Fibroblast of lung (primary cell): ENCODE data around the gene CDH6. TPM values are rescaled to one million over a fixed set of nuclear protein-coding genes. Genes with fewer than 3 reads are reported as not detected.

Experiments used
- DNase-seq, 2 donors: peaks; one replicate each; pipeline versions ENCODE4 v3.0.0 to v3.0.0-alpha.2; 2010; ENCODE audit warnings: low read depth in 2 of 2
- H2AFZ ChIP-seq: 2 replicates; pipeline ENCODE4 v1.5.1; 2012; ENCODE audit warnings: low read length, control low read depth, inconsistent platforms
- H3K27ac ChIP-seq: 2 replicates; pipeline ENCODE4 v1.5.1; 2011; ENCODE audit warnings: low read length, control low read depth; ENCODE audit not compliant: insufficient read depth
- H3K27me3 ChIP-seq: 2 replicates; pipeline ENCODE4 v1.5.1; 2011; ENCODE audit warnings: mild to moderate bottlenecking, low read length; ENCODE audit not compliant: control insufficient read depth, insufficient read depth
- H3K36me3 ChIP-seq: 2 replicates; pipeline ENCODE4 v1.5.1; 2011; ENCODE audit warnings: low read length; ENCODE audit not compliant: control insufficient read depth, insufficient read depth
- H3K4me1 ChIP-seq: 2 replicates; pipeline ENCODE4 v1.5.1; 2011; ENCODE audit warnings: low read length; ENCODE audit not compliant: control insufficient read depth, insufficient read depth; ENCODE audit errors: extremely low read depth
- H3K4me2 ChIP-seq: 2 replicates; pipeline ENCODE4 v1.5.1; 2011; ENCODE audit warnings: low read length, control low read depth; ENCODE audit not compliant: insufficient read depth; ENCODE audit errors: extremely low read depth
- H3K4me3 ChIP-seq, 4 experiments: fragments of 200-600 bp in 1 of 4; sonication (generic) in 1 of 4; replicated peaks in 1 of 4; 2 replicates each; pipeline ENCODE4 v1.5.1; 2011 to 2016; ENCODE audit warnings: low read length in 4 of 4, low read depth in 3 of 4, mild to moderate bottlenecking in 3 of 4, control low read depth in 2 of 4, inconsistent platforms in 1 of 4, mixed read lengths in 1 of 4; ENCODE audit not compliant: insufficient read depth in 1 of 4; ENCODE audit errors: control extremely low read depth in 1 of 4
- H3K79me2 ChIP-seq: 2 replicates; pipeline ENCODE4 v1.5.1; 2012; ENCODE audit warnings: mild to moderate bottlenecking, low read length, inconsistent platforms; ENCODE audit not compliant: control insufficient read depth, insufficient read depth
- H3K9ac ChIP-seq: 2 replicates; pipeline ENCODE4 v1.5.1; 2011; ENCODE audit warnings: mild to moderate bottlenecking, low read length, control low read depth; ENCODE audit not compliant: insufficient read depth
- H3K9me3 ChIP-seq: 2 replicates; pipeline ENCODE4 v1.5.1; 2012; ENCODE audit warnings: low read depth, low read length; ENCODE audit not compliant: control insufficient read depth, insufficient read depth
- H4K20me1 ChIP-seq: 2 replicates; pipeline ENCODE4 v1.5.1; 2011; ENCODE audit warnings: low read length; ENCODE audit not compliant: control insufficient read depth, insufficient read depth; ENCODE audit errors: extremely low read depth
- EZH2 ChIP-seq: IDR thresholded peaks from 2 replicates; pipeline ENCODE4 v1.5.1; 2012; ENCODE audit warnings: low read length, control low read depth, mild to moderate bottlenecking; ENCODE audit errors: missing control alignments
- polyA plus RNA-seq, 2 donors: library from polyadenylated mRNA; depleted of rRNA in 1 of 2; stranded (reverse) in 1 of 2; unstranded in 1 of 2; fragments of >200 nt; gene quantifications; 2 replicates each; pipeline ENCODE4 v1.2.1, GENCODE V29; 2011 to 2012; ENCODE audit warnings: missing spikeins in 1 of 2
- total RNA-seq: library from RNA; depleted of rRNA; stranded (reverse); fragments of >200 nt; gene quantifications from 2 replicates; pipeline ENCODE4 v1.2.1, GENCODE V29; 2014
- TF ChIP-seq, protein P1 (sequence below), 2 donors: IDR thresholded peaks in 1 of 2; conservative IDR thresholded peaks in 1 of 2; 1 replicate in 1 of 2; 2 replicates in 1 of 2; pipeline ENCODE4 v1.5.1; 2011 to 2012; ENCODE audit warnings: low read length in 2 of 2, control low read depth in 1 of 2, inconsistent platforms in 1 of 2, low read depth in 1 of 2, mild to moderate bottlenecking in 1 of 2

CDH6 gene
- total and polyA plus RNA-seq, 2 donors (not counting 1 experiment from before 2014, with no cell fraction given): 10.4 to 18.8 TPM

DNA sequence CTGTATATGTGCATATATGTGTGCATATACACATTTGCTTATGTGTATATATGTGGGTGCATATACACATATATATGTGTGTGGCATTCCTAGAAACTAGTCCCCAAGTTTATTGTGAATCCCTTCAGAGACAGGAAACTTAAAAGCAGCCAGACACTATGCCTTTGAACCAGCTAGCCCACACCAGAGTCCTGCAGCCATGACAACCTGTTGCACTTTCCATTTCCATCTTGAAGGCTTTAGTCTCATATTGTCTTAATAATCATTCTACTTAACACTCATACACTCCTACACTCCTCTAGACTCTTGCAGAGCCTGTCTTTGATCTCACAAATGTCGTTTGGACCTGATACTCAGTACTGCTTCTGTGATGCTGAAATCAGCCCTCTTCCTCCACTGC is 34.8 kb upstream of the CDH6 start:
- Histone ChIP-seq H4K20me1 (no peaks in the 10 kb centered on the region), H3K36me3 (no peaks in the 10 kb centered on the region), H3K4me2 (no peak overlapping the region), H3K9me3 (no peaks in the 10 kb centered on the region), H3K4me3 (no peak overlapping the region), H3K9ac (no peak overlapping the region), H2AFZ (no peak overlapping the region), H3K79me2 (no peaks in the 10 kb centered on the region), H3K27ac (no peak overlapping the region), H3K27me3 (no peaks in the 10 kb centered on the region), H3K4me1 (no peaks in the 10 kb centered on the region)
- no peak for DNase-seq
- TF ChIP-seq, protein P1, sequence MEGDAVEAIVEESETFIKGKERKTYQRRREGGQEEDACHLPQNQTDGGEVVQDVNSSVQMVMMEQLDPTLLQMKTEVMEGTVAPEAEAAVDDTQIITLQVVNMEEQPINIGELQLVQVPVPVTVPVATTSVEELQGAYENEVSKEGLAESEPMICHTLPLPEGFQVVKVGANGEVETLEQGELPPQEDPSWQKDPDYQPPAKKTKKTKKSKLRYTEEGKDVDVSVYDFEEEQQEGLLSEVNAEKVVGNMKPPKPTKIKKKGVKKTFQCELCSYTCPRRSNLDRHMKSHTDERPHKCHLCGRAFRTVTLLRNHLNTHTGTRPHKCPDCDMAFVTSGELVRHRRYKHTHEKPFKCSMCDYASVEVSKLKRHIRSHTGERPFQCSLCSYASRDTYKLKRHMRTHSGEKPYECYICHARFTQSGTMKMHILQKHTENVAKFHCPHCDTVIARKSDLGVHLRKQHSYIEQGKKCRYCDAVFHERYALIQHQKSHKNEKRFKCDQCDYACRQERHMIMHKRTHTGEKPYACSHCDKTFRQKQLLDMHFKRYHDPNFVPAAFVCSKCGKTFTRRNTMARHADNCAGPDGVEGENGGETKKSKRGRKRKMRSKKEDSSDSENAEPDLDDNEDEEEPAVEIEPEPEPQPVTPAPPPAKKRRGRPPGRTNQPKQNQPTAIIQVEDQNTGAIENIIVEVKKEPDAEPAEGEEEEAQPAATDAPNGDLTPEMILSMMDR (conservative IDR thresholded peaks at IDR 0.05 in 1 of 2, IDR thresholded peaks at IDR 0.05 in 1 of 2; ENCODE audit: low read depth in 1 of 2, low read length in 2 of 2): no peak
- TF ChIP-seq EZH2: no peak

DNA sequence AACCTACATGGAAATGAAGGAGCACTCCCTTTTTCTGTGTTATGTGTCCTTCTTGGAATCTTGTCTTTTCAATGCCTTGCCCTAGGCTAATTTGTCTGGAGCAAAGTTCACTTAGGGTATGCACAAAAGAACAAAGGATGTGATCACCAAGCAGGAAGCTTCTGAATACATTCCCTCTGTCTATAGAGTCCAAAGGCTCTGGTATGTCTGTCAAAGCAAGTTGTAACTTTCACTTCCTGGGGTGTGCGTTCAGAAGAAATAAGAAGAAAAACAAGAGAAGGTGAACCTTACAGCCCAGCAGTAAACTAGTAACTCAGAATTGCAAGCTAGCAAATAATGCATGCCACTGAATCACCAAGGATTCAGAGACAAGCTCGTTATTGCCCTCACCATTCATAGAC is 31.7 kb upstream of the CDH6 start:
- DNase-seq: peak in 1 of 2 donors; percentile 40
- no peaks in the 10 kb centered on the region for H4K20me1 ChIP-seq
- no peaks in the 10 kb centered on the region for H3K4me1 ChIP-seq
- no peak overlapping the region for H3K4me2 ChIP-seq
- no peak for TF ChIP-seq EZH2
- TF ChIP-seq, protein P1 (conservative IDR thresholded peaks at IDR 0.05 in 1 of 2, IDR thresholded peaks at IDR 0.05 in 1 of 2; ENCODE audit: low read depth in 1 of 2, low read length in 2 of 2): no peak
- no peaks in the 10 kb centered on the region for H3K36me3 ChIP-seq
- no peak overlapping the region for H3K4me3 ChIP-seq
- H3K79me2 ChIP-seq: no peaks in the 10 kb centered on the region
- no peak overlapping the region for H2AFZ ChIP-seq
- no peak overlapping the region for H3K27ac ChIP-seq
- H3K27me3 ChIP-seq: no peaks in the 10 kb centered on the region
- no peaks in the 10 kb centered on the region for H3K9me3 ChIP-seq
- no peak overlapping the region for H3K9ac ChIP-seq

DNA sequence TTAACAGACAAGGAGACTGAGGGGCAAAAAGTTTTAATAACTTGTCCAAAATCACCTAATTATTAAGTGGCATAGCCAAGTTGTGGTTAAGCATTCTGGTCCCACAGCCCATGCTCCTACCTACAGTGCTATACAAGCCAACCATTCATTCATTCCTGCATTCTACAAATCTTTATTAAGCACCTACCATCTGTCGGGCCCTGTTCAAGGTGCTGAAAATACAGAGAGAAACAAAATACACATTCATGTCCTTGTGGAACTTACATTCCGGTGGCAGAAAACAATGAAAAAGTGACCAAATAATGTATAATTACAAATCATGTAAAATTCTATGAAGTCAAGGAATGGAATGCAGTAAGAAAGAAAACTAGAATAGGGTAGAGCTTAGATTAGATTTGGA is 27.8 kb upstream of the CDH6 start:
- no peak overlapping the region for H3K9ac ChIP-seq
- H4K20me1 ChIP-seq: no peaks in the 10 kb centered on the region
- no peaks in the 10 kb centered on the region for H3K27me3 ChIP-seq
- no peak overlapping the region for H3K27ac ChIP-seq
- H3K4me2 ChIP-seq: no peak overlapping the region
- H3K4me1 ChIP-seq: no peaks in the 10 kb centered on the region
- H2AFZ ChIP-seq: no peak overlapping the region
- H3K36me3 ChIP-seq: no peaks in the 10 kb centered on the region
- DNase-seq: no peak
- H3K4me3 ChIP-seq: no peak overlapping the region
- H3K9me3 ChIP-seq: no peaks in the 10 kb centered on the region
- TF ChIP-seq EZH2: no peak
- TF ChIP-seq, protein P1 (conservative IDR thresholded peaks at IDR 0.05 in 1 of 2, IDR thresholded peaks at IDR 0.05 in 1 of 2; ENCODE audit: low read depth in 1 of 2, low read length in 2 of 2): no peak
- H3K79me2 ChIP-seq: no peaks in the 10 kb centered on the region
